ENCODE data around the gene RASAL3.

GRCh38 chr19:15508035-15508710, 43.8 kb upstream of the RASAL3 start, which contains the start of gene CYP4F22:
- TF ChIP-seq CTCF (conservative IDR thresholded peaks at IDR 0.05 in 1 of 2, IDR thresholded peaks at IDR 0.05 in 1 of 2; ENCODE audit: low read depth in 1 of 2, low read length in 2 of 2): no peak
- no peak for TF ChIP-seq EZH2 (IDR thresholded peaks at IDR 0.05; ENCODE audit: low read length, missing control alignments)

Measured in fibroblast of lung (primary cell).